HG03139 (cell line): Measurements from ENCODE around the gene WNT11.
"Not testable (repeated sequence)": the region's sequence is repeated elsewhere in the genome, so short reads cannot be mapped to it uniquely, and the experiment has no call there.

ENCODE experiments used
- ATAC-seq: cut with Tn5 transposase; IDR thresholded peaks from one replicate; pipeline ENCODE4 v1.9.1; 2021; ENCODE audit not compliant: unreplicated experiment

Gene WNT11

GRCh38 chr11:76203937-76204336 is 2.4 kb downstream of the WNT11 start:
- ATAC-seq = no peak

DNA sequence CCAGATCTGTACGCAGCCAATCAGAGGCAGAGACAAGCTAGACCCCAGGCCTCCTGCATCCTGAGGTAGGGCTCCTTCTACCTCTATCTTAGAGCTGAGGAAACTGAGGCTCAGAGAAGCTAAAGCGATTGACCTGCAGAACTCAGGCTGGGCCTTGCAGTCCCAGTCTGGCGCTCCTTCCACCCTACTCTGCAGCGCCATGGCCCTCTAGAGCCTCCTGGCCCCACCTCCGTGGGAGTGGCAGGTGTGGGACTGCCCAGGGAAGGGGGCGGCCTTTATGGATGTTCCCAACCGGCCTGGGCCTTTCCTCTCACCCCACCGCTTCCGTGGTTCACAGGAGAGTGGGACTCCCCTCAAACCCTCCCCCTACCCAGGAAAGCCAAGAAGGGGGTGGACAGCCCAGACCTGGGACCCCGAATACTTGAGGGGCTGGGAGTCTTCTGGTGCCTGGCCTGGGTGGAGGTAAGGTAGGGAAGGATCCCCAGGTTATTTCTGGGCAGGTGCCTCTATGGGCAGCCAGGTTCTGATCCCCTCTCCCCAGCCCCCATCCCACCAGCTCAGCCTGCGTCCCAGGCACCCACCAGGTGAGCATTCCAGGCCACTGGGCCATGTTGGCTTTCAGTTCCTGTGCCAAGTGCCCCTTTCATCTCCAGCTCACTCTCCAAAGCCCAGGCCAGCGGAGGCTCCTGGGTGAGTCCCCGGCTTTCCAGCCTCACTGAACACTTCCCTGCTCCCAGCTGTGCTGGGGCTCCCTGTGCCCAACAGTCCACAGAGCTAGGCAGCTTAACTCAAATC is 3.0 kb downstream of the WNT11 start:
- ATAC-seq = no peak

DNA sequence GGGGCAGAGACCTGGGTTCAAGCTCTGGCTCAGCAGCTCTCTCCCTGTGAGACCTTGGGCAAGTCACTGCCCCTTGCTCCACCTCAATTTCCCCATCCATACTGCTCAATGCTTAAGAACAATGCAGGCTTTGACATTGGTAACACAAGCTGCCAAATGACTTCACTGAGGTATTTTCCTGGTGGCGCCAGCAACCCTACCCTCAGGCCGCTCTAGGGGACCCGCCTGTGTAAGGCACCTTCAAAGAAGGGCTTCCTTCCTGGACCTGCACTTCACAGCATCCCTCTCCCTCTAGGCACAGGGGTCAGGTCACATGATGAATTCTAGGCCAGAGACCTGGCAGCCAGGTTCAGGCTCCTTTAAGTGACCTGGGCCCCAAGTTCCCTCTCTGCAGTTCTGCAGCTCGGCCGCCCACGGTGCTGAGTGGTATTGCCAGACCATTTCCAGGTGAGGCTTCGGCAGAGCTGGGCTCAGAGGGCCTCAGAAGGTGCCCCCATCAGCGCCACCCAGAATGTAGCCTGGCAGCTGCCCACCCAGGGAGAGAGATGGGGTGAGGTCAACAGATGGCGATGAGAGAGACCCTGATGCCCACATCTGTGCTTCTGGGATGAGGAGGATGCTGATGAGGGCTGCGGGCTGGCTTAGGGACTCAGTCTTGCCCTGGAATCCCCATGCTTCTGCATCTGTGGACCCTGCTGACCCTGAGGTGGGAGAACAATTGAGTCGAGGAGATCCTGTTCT is 4.5 kb downstream of the WNT11 start:
- no peak for ATAC-seq

DNA sequence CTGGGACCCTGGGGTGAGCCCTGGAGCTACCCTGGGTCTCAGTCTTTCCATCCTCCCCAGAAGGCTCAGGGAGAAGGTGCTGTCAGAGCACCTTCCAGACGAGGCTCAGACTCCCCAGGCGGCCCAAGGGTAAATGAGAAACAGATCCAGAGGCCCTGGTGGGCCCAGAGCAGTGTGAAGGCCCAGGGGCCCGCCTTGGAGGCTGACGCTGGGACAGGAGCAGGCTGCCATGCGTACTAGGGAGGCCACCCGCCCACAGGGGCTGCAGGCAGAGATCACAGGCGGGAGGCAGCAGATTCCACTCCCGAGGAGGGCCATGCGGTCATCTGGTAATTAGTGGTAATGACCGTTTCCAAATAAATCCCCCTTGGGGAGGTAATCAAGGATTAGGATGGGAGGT is 5.2 kb downstream of the WNT11 start:
- ATAC-seq = no peak

GRCh38 chr11:76200006-76200940 is 6.0 kb downstream of the WNT11 start:
- no peak for ATAC-seq

- ATAC-seq = not testable (repeated sequence)
These were observed 7.6 kb downstream of the WNT11 start for GRCh38 chr11:76198691-76199090.

DNA sequence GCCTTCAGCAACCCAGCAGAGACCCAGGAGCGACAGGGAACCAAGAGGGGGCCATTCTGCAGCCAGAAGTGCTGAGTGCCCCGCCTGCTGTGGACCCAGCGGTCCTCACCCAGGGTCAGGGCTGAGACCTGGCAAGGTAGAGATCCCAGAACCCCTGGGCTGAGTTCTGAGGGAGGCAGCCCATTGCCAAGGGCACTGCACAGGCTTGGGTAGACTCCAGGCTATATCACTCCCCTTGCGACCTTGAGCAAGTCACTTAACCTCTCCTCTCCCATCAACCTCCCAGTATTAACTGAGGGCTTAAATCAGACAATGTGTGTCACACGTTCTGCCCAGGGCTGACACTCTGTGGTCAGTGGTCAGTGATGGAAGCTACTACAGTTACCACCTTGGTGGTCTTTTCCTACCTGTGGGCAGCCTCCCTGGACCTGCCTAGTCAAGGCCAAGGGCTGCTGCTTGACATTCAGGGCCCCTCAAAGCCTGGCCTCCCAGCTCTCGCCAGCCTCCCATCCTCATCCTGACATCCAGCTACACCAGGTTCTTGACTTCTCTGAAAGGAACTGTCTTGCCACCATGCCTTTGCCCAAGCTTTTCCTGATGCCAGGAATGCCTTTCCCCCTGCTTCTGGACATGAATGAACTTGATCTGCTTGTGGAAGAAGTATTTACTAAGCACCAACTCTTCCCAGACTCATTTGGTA is 8.2 kb downstream of the WNT11 start:
- ATAC-seq = no peak

GRCh38 chr11:76197332-76197731 is 9.0 kb downstream of the WNT11 start:
- ATAC-seq = no peak

- ATAC-seq = no peak
These were observed 9.5 kb downstream of the WNT11 start for GRCh38 chr11:76196849-76197248.

- ATAC-seq = no peak
These were observed 11.2 kb downstream of the WNT11 start for GRCh38 chr11:76194872-76195668.

- no peak for ATAC-seq
These were observed 13.1 kb downstream of the WNT11 start for GRCh38 chr11:76193219-76193618.

DNA sequence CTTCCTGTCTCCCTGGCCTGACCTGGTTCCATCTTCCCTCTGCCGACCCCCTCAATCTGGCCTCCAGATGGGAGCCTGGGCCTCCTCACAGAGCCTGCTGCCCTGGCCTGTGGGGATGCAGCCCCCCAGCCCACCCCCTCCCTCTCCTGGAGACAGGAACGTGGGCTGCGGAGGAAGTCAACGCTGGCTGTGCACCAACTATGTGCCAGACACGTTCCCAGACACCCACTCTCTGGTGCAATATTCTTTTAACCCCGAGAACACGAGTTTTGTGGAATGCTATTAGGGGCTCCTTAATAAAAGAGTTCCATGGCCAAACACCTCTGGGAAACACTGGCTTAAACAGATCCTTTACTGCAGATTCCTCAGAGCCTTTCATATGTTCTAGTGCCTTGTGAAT is 15.9 kb downstream of the WNT11 start:
- no peak for ATAC-seq

DNA sequence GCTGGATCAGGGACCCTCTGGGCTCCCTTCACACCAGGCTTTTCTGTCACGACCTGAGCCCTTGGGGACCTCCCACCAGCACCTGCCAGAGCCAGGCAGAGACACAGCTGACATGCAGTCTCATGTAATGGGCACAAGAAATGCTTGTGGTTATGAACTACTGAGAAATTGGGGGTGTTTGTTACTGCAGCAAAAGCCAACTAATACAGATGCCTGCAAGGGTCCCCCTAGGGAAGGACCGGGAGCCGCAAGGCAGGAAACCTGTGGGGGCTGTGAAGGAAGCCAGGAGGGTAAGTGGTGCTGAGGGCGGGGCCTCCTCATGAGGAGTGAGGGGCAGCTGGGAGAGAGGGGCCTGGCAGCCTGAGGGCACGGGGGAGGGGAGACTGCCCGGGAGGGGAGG is 16.6 kb downstream of the WNT11 start:
- ATAC-seq = no peak

- no peak for ATAC-seq
These were observed 17.4 kb downstream of the WNT11 start for GRCh38 chr11:76188873-76189272.

- ATAC-seq = no peak
These were observed 19.5 kb downstream of the WNT11 start for GRCh38 chr11:76186776-76187279.

- ATAC-seq = no peak
These were observed 20.3 kb downstream of the WNT11 start for GRCh38 chr11:76185931-76186401.

- no peak for ATAC-seq
These were observed 20.8 kb downstream of the WNT11 start for GRCh38 chr11:76185511-76185910.

- ATAC-seq = no peak
These were observed 21.7 kb downstream of the WNT11 start for GRCh38 chr11:76184551-76184993.

DNA sequence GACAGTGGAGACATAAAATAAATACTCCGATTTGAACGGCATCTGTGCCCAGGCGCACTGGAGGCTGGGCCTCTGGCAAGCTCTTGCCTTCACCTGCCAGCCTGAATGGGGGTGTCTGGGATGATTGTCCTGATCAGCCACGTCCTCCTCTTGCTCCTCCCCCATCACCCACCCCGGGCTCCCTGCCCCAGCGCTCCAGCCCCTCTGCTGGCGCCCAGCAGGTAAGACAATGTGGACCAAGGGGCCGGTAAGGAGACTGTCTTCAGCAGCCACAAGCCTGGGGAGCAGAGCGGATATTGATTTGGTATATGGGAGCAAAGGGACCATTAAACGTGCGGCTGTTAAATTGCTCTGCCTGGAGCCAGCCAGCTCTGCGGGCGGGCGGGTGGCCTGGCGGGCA is 24.9 kb downstream of the WNT11 start:
- ATAC-seq = no peak

DNA sequence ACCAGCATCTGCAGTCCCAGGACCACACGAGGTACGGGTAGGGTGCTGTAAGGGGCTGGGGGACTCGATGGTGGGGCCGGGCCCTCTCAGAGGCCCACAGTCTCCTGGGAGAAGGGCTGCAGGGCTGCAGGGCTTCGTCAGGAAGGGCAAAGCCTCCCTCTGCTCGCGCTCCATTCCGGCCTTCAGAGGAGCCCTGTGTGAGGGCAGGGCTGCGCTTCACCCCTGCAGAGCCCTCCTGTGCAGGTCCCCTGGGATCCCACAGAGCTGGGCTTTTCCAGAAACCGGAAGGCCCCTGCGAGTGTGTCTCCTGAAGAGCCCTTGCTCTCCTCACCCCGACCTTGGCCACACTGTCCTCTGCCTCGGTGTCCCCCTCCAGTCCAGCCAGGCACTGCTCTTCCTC is 27.2 kb downstream of the WNT11 start:
- no peak for ATAC-seq
